EL (cell line): ENCODE data around the gene RTN4.
A peak's percentile ranks its signal among the peaks of the same experiment; 100 is the strongest.

ENCODE experiments used
- DNase-seq: peaks from one replicate; pipeline ENCODE4 v3.0.0-alpha.2; 2016

RTN4 gene

GRCh38 chr2:55035716-55036115 lies 14.5 kb downstream of the RTN4 start:
- DNase-seq = no peak

- DNase-seq = no peak
These were observed 16.3 kb downstream of the RTN4 start for GRCh38 chr2:55033921-55034320.

GRCh38 chr2:55033076-55033742 lies 17.0 kb downstream of the RTN4 start:
- DNase-seq = no peak

GRCh38 chr2:55031505-55031904 lies 18.7 kb downstream of the RTN4 start:
- DNase-seq = no peak

GRCh38 chr2:55030766-55031165 lies 19.5 kb downstream of the RTN4 start:
- no peak for DNase-seq

- no peak for DNase-seq
These were observed 21.2 kb downstream of the RTN4 start for GRCh38 chr2:55029098-55029497.

- DNase-seq = no peak
These were observed 23.0 kb downstream of the RTN4 start for GRCh38 chr2:55027226-55027625.

- DNase-seq = peak; percentile 29
These were observed 24.0 kb downstream of the RTN4 start for GRCh38 chr2:55026202-55026601.

- no peak for DNase-seq
These were observed 24.6 kb downstream of the RTN4 start for GRCh38 chr2:55025627-55026026.

GRCh38 chr2:55025082-55025481 lies 25.2 kb downstream of the RTN4 start:
- no peak for DNase-seq

- DNase-seq = no peak
These were observed 27.8 kb downstream of the RTN4 start for GRCh38 chr2:55022476-55022875.

- DNase-seq = peak; percentile 55
These were observed 30.6 kb downstream of the RTN4 start for GRCh38 chr2:55019526-55020258.

- no peak for DNase-seq
These were observed 31.6 kb downstream of the RTN4 start for GRCh38 chr2:55018619-55019018.

- DNase-seq = no peak
These were observed 32.4 kb downstream of the RTN4 start for GRCh38 chr2:55017880-55018279.

- no peak for DNase-seq
These were observed 32.8 kb downstream of the RTN4 start for GRCh38 chr2:55017428-55017827.

- DNase-seq = peak; percentile 79
These were observed 35.0 kb downstream of the RTN4 start for GRCh38 chr2:55014962-55015939.

GRCh38 chr2:55013936-55014335 lies 36.3 kb downstream of the RTN4 start:
- DNase-seq = no peak

- no peak for DNase-seq
These were observed 37.4 kb downstream of the RTN4 start for GRCh38 chr2:55012672-55013484.

GRCh38 chr2:55011831-55012671 lies 38.2 kb downstream of the RTN4 start:
- DNase-seq = no peak

GRCh38 chr2:55010915-55011314 lies 39.3 kb downstream of the RTN4 start:
- peak; percentile 51 for DNase-seq

GRCh38 chr2:55010149-55010591 lies 40.1 kb downstream of the RTN4 start:
- DNase-seq = peak; percentile 22
